ENCODE results near the gene SIAH2.

SIAH2 gene

GRCh38 chr3:150747886-150748683, 14.9 kb downstream of the SIAH2 start:
- no peak for DNase-seq
- no peak for ATAC-seq

GRCh38 chr3:150746791-150747590, 16.0 kb downstream of the SIAH2 start:
- DNase-seq (no peak), ATAC-seq (no peak)

- no peak for ATAC-seq
- no peak for DNase-seq
These were observed 17.1 kb downstream of the SIAH2 start for GRCh38 chr3:150745832-150746231.

- ATAC-seq (no peak), DNase-seq (no peak)
These were observed 18.1 kb downstream of the SIAH2 start for GRCh38 chr3:150744919-150745211.

GRCh38 chr3:150744041-150744918, 18.7 kb downstream of the SIAH2 start:
- ATAC-seq (no peak), DNase-seq (no peak)

- no peak for ATAC-seq
- DNase-seq = no peak
These were observed 19.5 kb downstream of the SIAH2 start for GRCh38 chr3:150743508-150743907.

GRCh38 chr3:150742679-150743078, 20.3 kb downstream of the SIAH2 start:
- DNase-seq (no peak), ATAC-seq (no peak)

GRCh38 chr3:150742141-150742523, 20.8 kb downstream of the SIAH2 start:
- DNase-seq (no peak), ATAC-seq (no peak)

GRCh38 chr3:150741497-150742140, 21.4 kb downstream of the SIAH2 start:
- no peak for ATAC-seq
- DNase-seq = no peak

- peak; percentile 56 for ATAC-seq
- DNase-seq = peak; percentile 57
These were observed 22.1 kb downstream of the SIAH2 start for GRCh38 chr3:150740733-150741496.

GRCh38 chr3:150739877-150740645, 22.9 kb downstream of the SIAH2 start:
- ATAC-seq (peak; percentile 50), DNase-seq (no peak)

GRCh38 chr3:150739200-150739863, 23.6 kb downstream of the SIAH2 start:
- peak; percentile 7 for ATAC-seq
- no peak for DNase-seq

- DNase-seq (no peak), ATAC-seq (no peak)
These were observed 24.3 kb downstream of the SIAH2 start for GRCh38 chr3:150738688-150739087.

GRCh38 chr3:150737874-150738679, 24.9 kb downstream of the SIAH2 start:
- ATAC-seq (peak; percentile 67), DNase-seq (peak; percentile 60)

GRCh38 chr3:150736903-150737832, 25.8 kb downstream of the SIAH2 start:
- DNase-seq = no peak

GRCh38 chr3:150736316-150736719, 26.7 kb downstream of the SIAH2 start:
- ATAC-seq (no peak), DNase-seq (no peak)

More at GRCh38 chr3:150736903-150737832, 25.8 kb downstream of the SIAH2 start:
- ATAC-seq = no peak

- DNase-seq (no peak), ATAC-seq (no peak)
These were observed 28.2 kb downstream of the SIAH2 start for GRCh38 chr3:150734795-150735119.
